Osteoblast (primary cell): ENCODE data around the gene PACSIN1. TPM values are rescaled to one million over a fixed set of nuclear protein-coding genes. Genes with fewer than 3 reads are reported as not detected.

Experiments
- DNase-seq: peaks from one replicate; pipeline ENCODE4 v3.0.0; 2011; ENCODE audit warnings: low spot score, mixed read lengths; ENCODE audit not compliant: insufficient read length; ENCODE audit errors: missing footprints
- H2AFZ ChIP-seq: 2 replicates; pipeline ENCODE4 v1.6.0; 2011; ENCODE audit warnings: mild to moderate bottlenecking, low read length
- H3K27ac ChIP-seq: 2 replicates; pipeline ENCODE4 v1.5.1; 2011; ENCODE audit warnings: mild to moderate bottlenecking, low read depth, low read length, moderate library complexity
- H3K27me3 ChIP-seq: 2 replicates; pipeline ENCODE4 v1.6.0; 2012; ENCODE audit warnings: mild to moderate bottlenecking, control low read depth, inconsistent platforms, low read length, moderate library complexity; ENCODE audit not compliant: insufficient read depth
- H3K36me3 ChIP-seq: 2 replicates; pipeline ENCODE4 v1.5.1; 2011; ENCODE audit warnings: mild to moderate bottlenecking, low read length, control low read depth, moderate library complexity; ENCODE audit not compliant: insufficient read depth
- H3K4me1 ChIP-seq: 2 replicates; pipeline ENCODE4 v1.5.1; 2011; ENCODE audit warnings: mild to moderate bottlenecking, low read length, control low read depth, moderate library complexity; ENCODE audit not compliant: insufficient read depth
- H3K4me2 ChIP-seq: 2 replicates; pipeline ENCODE4 v1.6.0; 2011; ENCODE audit warnings: mild to moderate bottlenecking, low read length; ENCODE audit not compliant: insufficient read depth
- H3K4me3 ChIP-seq: fragments of 200-600 bp; sonication (generic); 3 replicates; pipeline ENCODE4 v1.5.1; 2012; ENCODE audit warnings: mild to moderate bottlenecking, low read length, inconsistent platforms; ENCODE audit not compliant: insufficient read depth
- H3K79me2 ChIP-seq: 2 replicates; pipeline ENCODE4 v1.6.0; 2012; ENCODE audit warnings: mild to moderate bottlenecking, low read length, control low read depth, inconsistent platforms; ENCODE audit not compliant: insufficient read depth
- H3K9me3 ChIP-seq: 2 replicates; pipeline ENCODE4 v1.5.1; 2011; ENCODE audit warnings: low read depth, low read length, control low read depth
- H4K20me1 ChIP-seq: 2 replicates; pipeline ENCODE4 v1.6.0; 2012; ENCODE audit warnings: mild to moderate bottlenecking, low read length, control low read depth; ENCODE audit not compliant: insufficient read depth
- CTCF ChIP-seq: IDR thresholded peaks from 2 replicates; pipeline ENCODE4 v1.5.1; 2011; ENCODE audit warnings: mild to moderate bottlenecking, low read depth, low read length, moderate library complexity; ENCODE audit errors: extremely low read depth
- total RNA-seq: library from RNA; depleted of rRNA; stranded (reverse); fragments of >200 nt; gene quantifications from 2 replicates; pipeline ENCODE4 v1.2.3, GENCODE V29; 2012

PACSIN1 gene
- total RNA-seq, 1 donor = not detected

- no peak for DNase-seq
- Histone ChIP-seq H3K4me1 (no peaks in the 10 kb centered on the region), H3K79me2 (no peaks in the 10 kb centered on the region), H4K20me1 (no peaks in the 10 kb centered on the region), H3K36me3 (no peaks in the 10 kb centered on the region), H3K27ac (no peak overlapping the region), H2AFZ (no peak overlapping the region), H3K27me3 (no peaks in the 10 kb centered on the region), H3K9me3 (peaks cover 2% of the 10 kb centered on the region), H3K4me2 (no peak overlapping the region), H3K4me3 (no peak overlapping the region)
- TF ChIP-seq CTCF = no peak
Observed at GRCh38 chr6:34555007-34555322, 89.1 kb downstream of the PACSIN1 start.

GRCh38 chr6:34555328-34555727, 89.5 kb downstream of the PACSIN1 start:
- no peak for TF ChIP-seq CTCF
- no peaks in the 10 kb centered on the region for H3K4me1 ChIP-seq

GRCh38 chr6:34556031-34556471, 90.2 kb downstream of the PACSIN1 start, which contains the start of gene SPDEF:
SPDEF (minus strand) TSS chr6:34556329; CDS start chr6:34544455, 11,874 bp downstream.
- Histone ChIP-seq H2AFZ (no peak within 1 kb of the TSS), H4K20me1 (no peaks in the 10 kb centered on the region), H3K27ac (no peak within 1 kb of the TSS), H3K9me3 (peaks cover 2% of the 10 kb centered on the region), H3K36me3 (no peaks in the 10 kb centered on the region), H3K4me1 (no peaks in the 10 kb centered on the region), H3K79me2 (no peaks in the 10 kb centered on the region), H3K27me3 (no peaks in the 10 kb centered on the region), H3K4me2 (no peak within 1 kb of the TSS), H3K4me3 (no peak within 1 kb of the TSS)
- DNase-seq = no peak
- TF ChIP-seq CTCF = peak; percentile 8

More at GRCh38 chr6:34555328-34555727, 89.5 kb downstream of the PACSIN1 start:
- H2AFZ ChIP-seq = no peak overlapping the region
- no peak overlapping the region for H3K4me3 ChIP-seq
- no peaks in the 10 kb centered on the region for H3K27me3 ChIP-seq
- no peak for DNase-seq
- no peaks in the 10 kb centered on the region for H4K20me1 ChIP-seq
- H3K4me2 ChIP-seq = no peak overlapping the region
- peaks cover 2% of the 10 kb centered on the region for H3K9me3 ChIP-seq
- H3K36me3 ChIP-seq = no peaks in the 10 kb centered on the region
- no peaks in the 10 kb centered on the region for H3K79me2 ChIP-seq
- no peak overlapping the region for H3K27ac ChIP-seq

- no peaks in the 10 kb centered on the region for H4K20me1 ChIP-seq
- no peaks in the 10 kb centered on the region for H3K4me1 ChIP-seq
- TF ChIP-seq CTCF = no peak
- H3K4me2 ChIP-seq = no peak overlapping the region
- no peak overlapping the region for H3K27ac ChIP-seq
- H3K4me3 ChIP-seq = no peak overlapping the region
- DNase-seq = no peak
- H2AFZ ChIP-seq = no peak overlapping the region
- H3K79me2 ChIP-seq = no peaks in the 10 kb centered on the region
- H3K36me3 ChIP-seq = no peaks in the 10 kb centered on the region
- peaks cover 2% of the 10 kb centered on the region for H3K9me3 ChIP-seq
- no peaks in the 10 kb centered on the region for H3K27me3 ChIP-seq
Observed at GRCh38 chr6:34556493-34556892, 90.6 kb downstream of the PACSIN1 start.
